Measurements from ENCODE around the gene DGKB. TPM values are rescaled to one million over a fixed set of nuclear protein-coding genes. Genes with fewer than 3 reads are reported as not detected.

Gene DGKB
- total RNA-seq, 1 donor from 2014 or later = 0.32 TPM

- Mint-ChIP-seq H3K4me1 (ENCODE audit: unreplicated experiment) (no peaks in the 10 kb centered on the region), H3K27me3 (ENCODE audit: unreplicated experiment) (no peaks in the 10 kb centered on the region), H3K9me3 (ENCODE audit: unreplicated experiment) (no peaks in the 10 kb centered on the region), H3K36me3 (ENCODE audit: unreplicated experiment) (no peaks in the 10 kb centered on the region), H3K27ac (ENCODE audit: unreplicated experiment) (no peak overlapping the region), H3K4me3 (ENCODE audit: unreplicated experiment) (no peak overlapping the region)
- no peak for TF ChIP-seq CTCF (IDR thresholded peaks at IDR 0.05)
- no peak for DNase-seq (ENCODE audit: extremely low spot score, unreplicated experiment)
These were observed 807.2 kb downstream of the DGKB start for GRCh38 chr7:14095233-14095950.

Measured in osteocyte (in vitro differentiated cells).